Astrocyte (in vitro differentiated cells and primary cell): ENCODE data around the gene U2AF1L4. TPM values are rescaled to one million over a fixed set of nuclear protein-coding genes. Genes with fewer than 3 reads are reported as not detected.
"Not testable (repeated sequence)": the region's sequence is repeated elsewhere in the genome, so short reads cannot be mapped to it uniquely, and the experiment has no call there.

Source experiments
- DNase-seq: peaks from one replicate; pipeline ENCODE4 v3.0.0-alpha.2; 2010; ENCODE audit warnings: low read depth
- FAIRE-seq: peaks from 2 replicates; lab custom pipeline; 2011; peaks lifted over from hg19 to GRCh38; lab: Jason Lieb, UNC
- H2AFZ ChIP-seq: 2 replicates; pipeline ENCODE4 v1.6.0; 2012; ENCODE audit warnings: low read depth, low read length, inconsistent platforms
- H3K27ac ChIP-seq: 2 replicates; pipeline ENCODE4 v1.5.1; 2011; ENCODE audit warnings: low read depth, low read length, inconsistent platforms
- H3K27me3 ChIP-seq: 2 replicates; pipeline ENCODE4 v1.6.0; 2011; ENCODE audit warnings: low read length, inconsistent platforms; ENCODE audit not compliant: insufficient read depth
- H3K36me3 ChIP-seq: 2 replicates; pipeline ENCODE4 v1.5.1; 2011; ENCODE audit warnings: low read length, inconsistent platforms; ENCODE audit not compliant: insufficient read depth
- H3K4me1 ChIP-seq: 2 replicates; pipeline ENCODE4 v1.5.1; 2011; ENCODE audit warnings: low read length, inconsistent platforms; ENCODE audit not compliant: insufficient read depth
- H3K4me2 ChIP-seq: 2 replicates; pipeline ENCODE4 v1.6.0; 2012; ENCODE audit warnings: low read length, inconsistent platforms
- H3K4me3 ChIP-seq: 2 replicates; pipeline ENCODE4 v1.5.1; 2011; ENCODE audit warnings: low read depth, mild to moderate bottlenecking, low read length, inconsistent platforms; ENCODE audit not compliant: insufficient read depth
- H3K79me2 ChIP-seq: 2 replicates; pipeline ENCODE4 v1.6.0; 2012; ENCODE audit warnings: mild to moderate bottlenecking, low read length, inconsistent platforms; ENCODE audit not compliant: insufficient read depth
- H3K9ac ChIP-seq: 2 replicates; pipeline ENCODE4 v1.6.0; 2012; ENCODE audit warnings: mild to moderate bottlenecking, low read length, inconsistent platforms
- H3K9me3 ChIP-seq: 2 replicates; pipeline ENCODE4 v1.5.1; 2012; ENCODE audit warnings: low read depth, mild to moderate bottlenecking, low read length, inconsistent platforms; ENCODE audit not compliant: insufficient read depth
- H4K20me1 ChIP-seq: 2 replicates; pipeline ENCODE4 v1.6.0; 2012; ENCODE audit warnings: low read length, inconsistent platforms; ENCODE audit not compliant: insufficient read depth
- H3K27ac Mint-ChIP-seq: one replicate; pipeline ENCODE4 v1.8.0; 2021; ENCODE audit warnings: mild to moderate bottlenecking, mixed read lengths; ENCODE audit not compliant: unreplicated experiment
- H3K27me3 Mint-ChIP-seq: one replicate; pipeline ENCODE4 v1.8.0; 2021; ENCODE audit warnings: low read depth, mixed read lengths; ENCODE audit not compliant: unreplicated experiment
- H3K36me3 Mint-ChIP-seq: one replicate; pipeline ENCODE4 v1.8.0; 2021; ENCODE audit warnings: low read depth, mixed read lengths; ENCODE audit not compliant: unreplicated experiment
- H3K4me1 Mint-ChIP-seq: one replicate; pipeline ENCODE4 v1.8.0; 2021; ENCODE audit warnings: low read depth, mixed read lengths; ENCODE audit not compliant: unreplicated experiment
- H3K4me3 Mint-ChIP-seq: one replicate; pipeline ENCODE4 v1.8.0; 2021; ENCODE audit warnings: mild to moderate bottlenecking, moderate library complexity, mixed read lengths; ENCODE audit not compliant: unreplicated experiment
- H3K9me3 Mint-ChIP-seq: one replicate; pipeline ENCODE4 v1.8.0; 2021; ENCODE audit warnings: mild to moderate bottlenecking, mixed read lengths; ENCODE audit not compliant: unreplicated experiment
- CTCF ChIP-seq: IDR thresholded peaks from 2 replicates; pipeline ENCODE4 v1.5.1; 2011; ENCODE audit warnings: low read depth, mild to moderate bottlenecking, inconsistent platforms, low read length, moderate library complexity; ENCODE audit not compliant: insufficient read depth
- EZH2 ChIP-seq: IDR thresholded peaks from 2 replicates; pipeline ENCODE4 v1.6.1; 2012; ENCODE audit warnings: mild to moderate bottlenecking, low read length, inconsistent platforms; ENCODE audit not compliant: insufficient read depth
- total RNA-seq: library from RNA; stranded (reverse); gene quantifications from 2 replicates; pipeline ENCODE4 v1.2.1, GENCODE V29; 2021

The U2AF1L4 gene
- total RNA-seq, 1 donor from 2014 or later = 15.7 TPM

GRCh38 chr19:35725216-35725861 is 19.9 kb downstream of the U2AF1L4 start:
- no peak overlapping the region for H3K4me3 ChIP-seq
- H3K4me1 ChIP-seq = no peaks in the 10 kb centered on the region
- H4K20me1 ChIP-seq = peaks cover 64% of the 10 kb centered on the region
- H3K36me3 ChIP-seq = peaks cover 39% of the 10 kb centered on the region
- no peak for FAIRE-seq
- H2AFZ ChIP-seq = no peak overlapping the region
- no peaks in the 10 kb centered on the region for H3K27me3 ChIP-seq
- H3K9me3 ChIP-seq = no peaks in the 10 kb centered on the region
- no peak overlapping the region for H3K4me2 ChIP-seq
- no peaks in the 10 kb centered on the region for H3K4me1 Mint-ChIP-seq
- no peak overlapping the region for H3K27ac ChIP-seq
- H3K9ac ChIP-seq = no peak overlapping the region
- H3K9me3 Mint-ChIP-seq = no peaks in the 10 kb centered on the region
- H3K36me3 Mint-ChIP-seq = peaks cover 14% of the 10 kb centered on the region
- H3K79me2 ChIP-seq = peaks cover 18% of the 10 kb centered on the region
- no peak for DNase-seq
- TF ChIP-seq CTCF (no peak), EZH2 (no peak)
- H3K27ac Mint-ChIP-seq = no peak overlapping the region
- H3K4me3 Mint-ChIP-seq = no peak overlapping the region
- no peaks in the 10 kb centered on the region for H3K27me3 Mint-ChIP-seq

- H3K4me2 ChIP-seq = no peak overlapping the region
- no peak overlapping the region for H3K4me3 Mint-ChIP-seq
- FAIRE-seq = no peak
- no peaks in the 10 kb centered on the region for H3K9me3 ChIP-seq
- no peak overlapping the region for H3K4me3 ChIP-seq
- TF ChIP-seq EZH2 (no peak), CTCF (no peak)
- no peaks in the 10 kb centered on the region for H3K27me3 ChIP-seq
- H3K79me2 ChIP-seq = peaks cover 26% of the 10 kb centered on the region
- no peak overlapping the region for H3K27ac Mint-ChIP-seq
- H3K4me1 ChIP-seq = no peaks in the 10 kb centered on the region
- H2AFZ ChIP-seq = no peak overlapping the region
- no peaks in the 10 kb centered on the region for H3K9me3 Mint-ChIP-seq
- H3K9ac ChIP-seq = no peak overlapping the region
- no peak for DNase-seq
- peaks cover 72% of the 10 kb centered on the region for H4K20me1 ChIP-seq
- no peak overlapping the region for H3K27ac ChIP-seq
- no peaks in the 10 kb centered on the region for H3K27me3 Mint-ChIP-seq
- peaks cover 13% of the 10 kb centered on the region for H3K36me3 Mint-ChIP-seq
- H3K4me1 Mint-ChIP-seq = peaks cover under 1% of the 10 kb centered on the region
- H3K36me3 ChIP-seq = peaks cover 34% of the 10 kb centered on the region
These were observed 20.7 kb downstream of the U2AF1L4 start for GRCh38 chr19:35724560-35724959.

- not testable (repeated sequence) for H3K27ac Mint-ChIP-seq, H3K9me3 ChIP-seq, H3K4me1 ChIP-seq, H3K4me2 ChIP-seq, H3K9me3 Mint-ChIP-seq, H3K4me3 ChIP-seq, DNase-seq, H3K27ac ChIP-seq, H3K4me1 Mint-ChIP-seq, H2AFZ ChIP-seq, H3K27me3 Mint-ChIP-seq, H3K27me3 ChIP-seq, H3K36me3 Mint-ChIP-seq, H3K9ac ChIP-seq, H3K4me3 Mint-ChIP-seq, FAIRE-seq
- Histone ChIP-seq H3K79me2 (peaks cover 31% of the 10 kb centered on the region), H4K20me1 (peaks cover 75% of the 10 kb centered on the region), H3K36me3 (peaks cover 33% of the 10 kb centered on the region)
These were observed 21.1 kb downstream of the U2AF1L4 start for GRCh38 chr19:35724132-35724531.
